SU-DHL-6 (cell line): Measurements from ENCODE around the gene PREX1.

Source experiments
- CTCF ChIP-seq: fragments of 200-600 bp; sonication (generic); IDR thresholded peaks from one replicate; pipeline ENCODE4 v1.5.1; 2017; ENCODE audit warnings: antibody characterized with exemption, mild to moderate bottlenecking, low read length, moderate library complexity; ENCODE audit not compliant: insufficient read depth, poor library complexity, severe bottlenecking
- EZH2phosphoT487 ChIP-seq: fragments of 200-600 bp; sonication (generic), shearing (Covaris generic); conservative IDR thresholded peaks from 2 replicates; pipeline ENCODE4 v1.6.1; 2018; ENCODE audit warnings: mild to moderate bottlenecking, antibody characterized with exemption, low read length, moderate library complexity, mixed read lengths

- TF ChIP-seq CTCF (no peak), EZH2phosphoT487 (no peak)
Measured at GRCh38 chr20:48750376-48750775, 77.4 kb downstream of the PREX1 start.
